Activated naive CD4-positive, alpha-beta T cell treated with anti-CD3 and anti-CD28 coated beads, Interleukin-2, amount 10 ng/mL, durations not matched to agents 7 days and 5 days (primary cell): ENCODE results near the gene CACNA1A.
"Not testable (repeated sequence)": the region's sequence is repeated elsewhere in the genome, so short reads cannot be mapped to it uniquely, and the experiment has no call there.

ENCODE experiments used
- CTCF ChIA-PET: fragments of 350-600 bp; sonication (Branson Sonifier 250); formaldehyde crosslinking; loops from one replicate; lab custom pipeline; 2021; ENCODE audit warnings: antibody characterized with exemption; lab: Charles Lee
- DNase-seq: peaks from one replicate; pipeline ENCODE4 v3.0.0-alpha.2; 2020
- H3K27ac Mint-ChIP-seq: one replicate; pipeline ENCODE4 v1.8.0; 2021; ENCODE audit warnings: mild to moderate bottlenecking, moderate library complexity, mixed read lengths
- H3K27me3 Mint-ChIP-seq: one replicate; pipeline ENCODE4 v1.8.0; 2021; ENCODE audit warnings: mild to moderate bottlenecking, mixed read lengths
- H3K36me3 Mint-ChIP-seq: one replicate; pipeline ENCODE4 v1.8.0; 2021; ENCODE audit warnings: mixed read lengths
- H3K4me1 Mint-ChIP-seq: one replicate; pipeline ENCODE4 v1.8.0; 2021; ENCODE audit warnings: mixed read lengths
- H3K4me3 Mint-ChIP-seq: one replicate; pipeline ENCODE4 v1.8.0; 2021; ENCODE audit warnings: mild to moderate bottlenecking, moderate library complexity, mixed read lengths
- H3K9me3 Mint-ChIP-seq: one replicate; pipeline ENCODE4 v1.8.0; 2021; ENCODE audit warnings: mixed read lengths

CACNA1A gene

GRCh38 chr19:13427273-13428051 lies 78.8 kb downstream of the CACNA1A start:
- CTCF ChIA-PET: interaction anchor here (0.6 to 0.8 kb wide), 2 partner anchors 226 to 249 kb away, joined by 3 to 5 read pairs; no protein-coding TSS in a partner anchor
- H3K36me3 Mint-ChIP-seq: no peaks in the 10 kb centered on the region
- H3K9me3 Mint-ChIP-seq: peaks cover 12% of the 10 kb centered on the region
- H3K4me3 Mint-ChIP-seq: no peak overlapping the region
- H3K4me1 Mint-ChIP-seq: no peaks in the 10 kb centered on the region
- H3K27me3 Mint-ChIP-seq: no peaks in the 10 kb centered on the region
- no peak overlapping the region for H3K27ac Mint-ChIP-seq
- DNase-seq: no peak

GRCh38 chr19:13425875-13426274 lies 80.4 kb downstream of the CACNA1A start:
- H3K27ac Mint-ChIP-seq, H3K36me3 Mint-ChIP-seq, DNase-seq, H3K4me3 Mint-ChIP-seq, H3K27me3 Mint-ChIP-seq, H3K4me1 Mint-ChIP-seq: not testable (repeated sequence)
- peaks cover 21% of the 10 kb centered on the region for H3K9me3 Mint-ChIP-seq
- CTCF ChIA-PET: interaction anchor here (1.0 kb wide), 1 partner anchor 148 kb away, joined by 5 read pairs; no protein-coding TSS in a partner anchor

GRCh38 chr19:13425151-13425550 lies 81.1 kb downstream of the CACNA1A start:
- H3K4me1 Mint-ChIP-seq: no peaks in the 10 kb centered on the region
- no peaks in the 10 kb centered on the region for H3K36me3 Mint-ChIP-seq
- no peak overlapping the region for H3K27ac Mint-ChIP-seq
- no peaks in the 10 kb centered on the region for H3K27me3 Mint-ChIP-seq
- H3K9me3 Mint-ChIP-seq: peaks cover 25% of the 10 kb centered on the region
- no peak for DNase-seq
- H3K4me3 Mint-ChIP-seq: no peak overlapping the region
- CTCF ChIA-PET: no interaction called here

DNA sequence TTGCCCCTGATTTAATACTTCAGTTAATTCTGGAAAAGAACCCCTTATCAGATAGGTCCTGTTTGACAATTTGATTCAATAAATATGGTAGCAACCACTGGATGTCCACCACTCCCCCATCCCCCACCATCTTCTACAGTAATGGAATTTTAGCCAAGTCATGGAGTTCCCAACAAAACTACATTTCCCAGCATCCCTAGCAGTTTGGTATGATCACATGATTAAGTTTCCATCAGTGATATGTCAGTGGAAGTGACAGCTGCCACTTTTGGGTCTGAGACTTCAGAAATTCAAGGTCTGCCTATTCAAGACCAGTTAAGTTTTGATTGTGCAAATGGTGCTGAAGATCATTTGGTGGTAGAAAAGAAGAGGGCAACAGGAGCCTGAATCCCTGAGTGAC lies 85.5 kb downstream of the CACNA1A start:
- H3K4me3 Mint-ChIP-seq: no peak overlapping the region
- H3K36me3 Mint-ChIP-seq: no peaks in the 10 kb centered on the region
- H3K27me3 Mint-ChIP-seq: no peaks in the 10 kb centered on the region
- DNase-seq: no peak
- H3K4me1 Mint-ChIP-seq: no peaks in the 10 kb centered on the region
- no peak overlapping the region for H3K27ac Mint-ChIP-seq
- CTCF ChIA-PET: no interaction called here
- H3K9me3 Mint-ChIP-seq: peaks cover 24% of the 10 kb centered on the region

GRCh38 chr19:13417054-13417453 lies 89.2 kb downstream of the CACNA1A start:
- H3K27me3 Mint-ChIP-seq: no peaks in the 10 kb centered on the region
- no peaks in the 10 kb centered on the region for H3K4me1 Mint-ChIP-seq
- CTCF ChIA-PET: no interaction called here
- no peaks in the 10 kb centered on the region for H3K36me3 Mint-ChIP-seq
- H3K4me3 Mint-ChIP-seq: no peak overlapping the region
- peaks cover 10% of the 10 kb centered on the region for H3K9me3 Mint-ChIP-seq
- DNase-seq: no peak
- no peak overlapping the region for H3K27ac Mint-ChIP-seq

DNA sequence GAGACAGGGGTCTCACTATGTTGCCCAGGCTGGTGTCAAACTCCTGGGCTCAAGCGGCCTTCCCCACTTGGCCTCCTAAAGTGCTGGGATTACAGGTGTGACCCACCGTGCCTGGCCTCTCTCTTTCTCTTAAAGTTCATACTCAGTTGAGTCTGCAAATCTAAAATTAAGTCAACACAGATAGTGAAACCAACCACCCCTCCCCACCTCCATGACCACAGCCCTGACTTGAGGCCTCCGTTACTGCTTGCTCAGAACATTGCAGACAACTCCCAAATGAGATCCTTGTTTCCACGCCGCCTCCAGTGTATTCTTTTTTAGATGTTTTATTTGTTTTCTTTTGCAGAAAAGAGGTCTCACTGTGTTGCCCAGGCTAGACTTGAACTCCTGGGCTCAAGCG lies 94.4 kb downstream of the CACNA1A start:
- no peaks in the 10 kb centered on the region for H3K36me3 Mint-ChIP-seq
- CTCF ChIA-PET: no interaction called here
- no peak for DNase-seq
- H3K27me3 Mint-ChIP-seq: no peaks in the 10 kb centered on the region
- H3K4me1 Mint-ChIP-seq: no peaks in the 10 kb centered on the region
- H3K9me3 Mint-ChIP-seq: peaks cover 2% of the 10 kb centered on the region
- no peak overlapping the region for H3K27ac Mint-ChIP-seq
- H3K4me3 Mint-ChIP-seq: no peak overlapping the region

DNA sequence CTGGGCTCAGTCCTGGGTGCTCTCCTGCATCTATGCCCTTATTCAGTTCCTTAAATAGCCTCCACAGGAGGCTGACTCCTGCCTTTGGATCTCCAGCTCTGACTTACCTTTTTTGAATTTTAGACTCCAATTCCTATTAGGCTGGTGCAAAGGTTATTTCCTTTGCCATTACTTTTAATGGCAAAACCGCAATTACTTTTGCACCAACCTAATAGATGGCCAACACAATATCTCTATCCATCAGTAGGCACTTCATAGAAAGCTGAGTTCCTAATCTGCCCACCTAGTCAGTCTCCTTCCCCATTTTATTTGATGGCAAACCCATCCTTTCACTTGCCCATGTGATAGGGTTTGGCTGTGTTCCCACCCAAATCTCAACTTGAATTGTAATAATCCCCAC lies 95.3 kb downstream of the CACNA1A start:
- H3K36me3 Mint-ChIP-seq: no peaks in the 10 kb centered on the region
- H3K27me3 Mint-ChIP-seq: no peaks in the 10 kb centered on the region
- DNase-seq: no peak
- CTCF ChIA-PET: no interaction called here
- peaks cover 3% of the 10 kb centered on the region for H3K9me3 Mint-ChIP-seq
- H3K4me1 Mint-ChIP-seq: no peaks in the 10 kb centered on the region
- no peak overlapping the region for H3K4me3 Mint-ChIP-seq
- H3K27ac Mint-ChIP-seq: no peak overlapping the region

DNA sequence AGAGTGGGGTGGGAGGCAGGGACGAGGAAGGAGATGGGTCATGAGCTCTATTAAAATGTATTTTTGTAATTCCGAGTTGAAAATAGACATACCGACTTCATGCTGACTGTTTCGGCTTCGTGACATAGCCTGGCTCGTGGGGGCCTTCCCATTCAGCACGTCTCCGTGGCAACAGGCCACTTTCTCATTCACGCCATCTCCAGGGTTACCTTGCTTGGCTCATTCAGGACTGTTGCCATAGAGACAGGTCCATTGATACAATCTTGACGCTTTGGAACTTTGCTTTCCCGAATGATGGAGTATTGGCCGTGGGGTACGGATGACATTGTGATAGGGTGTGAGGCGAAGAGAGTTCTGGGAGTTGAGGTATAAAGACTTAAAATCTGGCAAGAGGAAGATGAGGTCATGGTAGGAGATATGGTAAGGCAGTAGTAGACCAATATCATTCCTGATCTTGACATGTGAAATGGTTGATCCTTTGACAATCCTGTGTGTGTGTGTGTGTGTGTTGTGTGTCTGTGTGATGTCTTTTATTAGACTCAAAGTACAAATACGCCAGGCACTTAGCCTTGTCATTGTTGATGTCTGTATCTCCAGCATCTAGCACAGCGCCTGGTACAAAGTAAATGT lies 97.3 kb downstream of the CACNA1A start:
- H3K4me3 Mint-ChIP-seq: no peak overlapping the region
- H3K36me3 Mint-ChIP-seq: no peaks in the 10 kb centered on the region
- no peaks in the 10 kb centered on the region for H3K4me1 Mint-ChIP-seq
- CTCF ChIA-PET: no interaction called here
- H3K9me3 Mint-ChIP-seq: peaks cover 3% of the 10 kb centered on the region
- no peaks in the 10 kb centered on the region for H3K27me3 Mint-ChIP-seq
- no peak for DNase-seq
- no peak overlapping the region for H3K27ac Mint-ChIP-seq

DNA sequence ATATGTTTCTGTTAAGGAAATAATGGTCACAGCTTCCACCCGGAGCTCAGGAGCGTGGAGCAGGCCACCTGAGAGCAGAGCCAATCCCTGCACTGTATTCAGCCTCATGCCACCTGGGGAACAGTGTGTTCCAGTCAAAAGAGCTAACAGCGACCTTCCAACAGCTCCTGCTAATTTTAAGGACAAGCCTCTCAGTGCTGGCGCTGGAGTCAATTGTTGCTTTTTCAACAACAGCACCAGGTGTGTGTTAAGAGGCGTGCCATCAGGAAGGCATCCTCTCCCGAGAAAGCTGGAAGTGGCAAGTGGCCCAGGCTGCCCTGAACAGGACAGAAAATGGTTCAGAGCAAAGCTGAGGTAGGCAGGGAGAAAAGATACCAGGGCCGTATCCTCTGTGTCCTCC lies 102.0 kb downstream of the CACNA1A start:
- no peak overlapping the region for H3K4me3 Mint-ChIP-seq
- CTCF ChIA-PET: no interaction called here
- no peak overlapping the region for H3K27ac Mint-ChIP-seq

DNA sequence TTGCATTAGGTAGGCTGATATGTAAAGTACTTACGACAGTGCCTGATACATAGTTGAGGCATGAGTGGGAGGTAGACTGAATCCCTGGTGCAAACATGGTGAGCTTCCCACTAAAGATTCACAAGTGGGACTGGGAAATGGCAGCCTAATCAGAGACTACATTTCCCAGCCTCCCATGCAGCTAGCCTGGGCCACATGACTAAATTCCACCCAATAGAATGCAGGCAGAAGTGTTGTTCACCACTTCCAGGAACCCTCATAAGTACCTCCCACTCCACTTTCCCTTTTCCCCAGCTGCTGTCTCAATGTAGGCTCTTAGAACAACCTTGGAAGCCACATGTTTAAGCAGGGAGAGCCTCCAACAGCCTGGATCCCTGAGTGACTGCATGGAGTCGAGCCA lies 104.9 kb downstream of the CACNA1A start:
- CTCF ChIA-PET: no interaction called here
- DNase-seq: no peak
- Mint-ChIP-seq H3K4me1 (no peaks in the 10 kb centered on the region), H3K4me3 (no peak overlapping the region), H3K27ac (no peak overlapping the region), H3K27me3 (no peaks in the 10 kb centered on the region), H3K36me3 (no peaks in the 10 kb centered on the region), H3K9me3 (peaks cover 11% of the 10 kb centered on the region)

More for the DNA sequence above, 102.0 kb downstream of the CACNA1A start:
- Mint-ChIP-seq H3K27me3 (no peaks in the 10 kb centered on the region), H3K9me3 (peaks cover 14% of the 10 kb centered on the region), H3K4me1 (no peaks in the 10 kb centered on the region), H3K36me3 (no peaks in the 10 kb centered on the region)
- no peak for DNase-seq

DNA sequence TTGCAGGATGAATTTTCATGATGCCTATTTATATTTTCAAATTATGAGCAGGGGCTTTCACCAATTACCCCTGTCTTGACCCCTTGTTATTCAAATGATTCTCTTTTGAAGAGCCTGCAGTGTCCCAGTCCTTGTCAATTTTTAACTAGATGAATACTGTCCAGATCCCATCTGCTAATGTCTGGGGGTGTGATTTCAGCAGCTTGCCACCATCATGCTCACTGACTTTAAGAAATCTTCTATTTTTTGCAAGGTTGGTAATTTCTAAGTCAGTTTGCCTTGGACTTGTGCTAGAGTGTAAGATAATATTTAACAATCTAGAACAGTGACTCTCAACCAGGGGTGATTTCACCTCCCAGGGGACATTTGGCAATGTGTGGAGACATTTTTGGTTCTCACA lies 106.0 kb downstream of the CACNA1A start:
- H3K36me3 Mint-ChIP-seq: no peaks in the 10 kb centered on the region
- no peaks in the 10 kb centered on the region for H3K4me1 Mint-ChIP-seq
- H3K4me3 Mint-ChIP-seq: no peak overlapping the region
- peaks cover 11% of the 10 kb centered on the region for H3K9me3 Mint-ChIP-seq
- no peak overlapping the region for H3K27ac Mint-ChIP-seq
- CTCF ChIA-PET: no interaction called here
- DNase-seq: no peak
- H3K27me3 Mint-ChIP-seq: peaks cover 4% of the 10 kb centered on the region

- no peak for DNase-seq
- CTCF ChIA-PET: no interaction called here
- Mint-ChIP-seq H3K4me1 (no peaks in the 10 kb centered on the region), H3K27me3 (peaks cover 4% of the 10 kb centered on the region), H3K36me3 (no peaks in the 10 kb centered on the region), H3K4me3 (no peak overlapping the region), H3K27ac (no peak overlapping the region), H3K9me3 (peaks cover 11% of the 10 kb centered on the region)
Observed at GRCh38 chr19:13399746-13400145, 106.5 kb downstream of the CACNA1A start.

DNA sequence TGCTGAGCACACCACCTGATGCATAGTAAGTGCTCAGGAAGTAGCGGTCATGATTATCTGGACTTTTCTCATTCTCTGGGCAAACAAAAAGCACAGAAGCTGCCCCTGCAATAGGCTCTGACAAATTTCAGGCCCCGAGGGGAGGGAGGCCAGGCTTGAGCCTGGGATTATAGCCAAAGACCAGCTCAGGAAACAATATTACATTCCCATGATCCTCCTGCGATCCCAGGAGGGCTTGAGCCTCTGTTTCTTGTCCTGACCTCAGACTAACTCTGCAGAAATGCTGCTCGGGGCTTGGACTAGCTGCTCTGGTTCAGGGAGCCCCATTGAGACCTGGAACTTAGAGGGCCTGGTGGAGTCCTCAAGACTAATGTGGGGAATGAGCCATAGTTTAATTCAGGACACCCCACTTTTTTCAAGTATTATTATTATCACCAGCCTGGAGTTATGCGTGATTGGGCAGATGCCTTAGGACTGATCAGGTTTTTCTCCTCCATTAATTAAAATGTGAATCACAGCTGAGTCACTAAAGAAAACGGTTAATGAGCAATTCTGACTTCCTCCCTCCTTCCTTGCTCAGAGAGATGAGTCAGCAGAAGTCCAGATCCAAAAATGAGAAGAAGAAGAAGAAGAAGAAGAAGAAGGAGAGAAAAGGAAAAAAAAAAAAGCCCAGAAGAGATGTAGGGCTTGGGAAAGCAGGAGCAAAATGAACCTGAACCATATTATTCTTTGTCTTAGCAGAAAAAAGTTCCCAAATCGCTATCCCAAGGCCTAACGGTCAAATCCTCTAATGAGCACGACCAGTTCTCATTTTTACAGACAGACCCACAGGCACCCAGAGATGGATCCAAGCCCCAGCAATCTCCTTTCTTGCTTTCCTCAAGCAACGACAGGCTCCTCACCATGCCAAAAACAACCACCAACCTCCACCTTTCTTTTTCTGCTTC lies 107.2 kb downstream of the CACNA1A start:
- H3K4me1 Mint-ChIP-seq: no peaks in the 10 kb centered on the region
- no peak overlapping the region for H3K4me3 Mint-ChIP-seq
- DNase-seq: no peak
- H3K9me3 Mint-ChIP-seq: peaks cover 11% of the 10 kb centered on the region
- H3K27ac Mint-ChIP-seq: no peak overlapping the region
- CTCF ChIA-PET: no interaction called here
- no peaks in the 10 kb centered on the region for H3K36me3 Mint-ChIP-seq
- H3K27me3 Mint-ChIP-seq: peaks cover 4% of the 10 kb centered on the region

- H3K27me3 Mint-ChIP-seq: peaks cover 4% of the 10 kb centered on the region
- CTCF ChIA-PET: no interaction called here
- no peaks in the 10 kb centered on the region for H3K4me1 Mint-ChIP-seq
- no peak overlapping the region for H3K4me3 Mint-ChIP-seq
- H3K9me3 Mint-ChIP-seq: peaks cover 11% of the 10 kb centered on the region
- DNase-seq: no peak
- no peaks in the 10 kb centered on the region for H3K36me3 Mint-ChIP-seq
- H3K27ac Mint-ChIP-seq: no peak overlapping the region
Observed at GRCh38 chr19:13398182-13398581, 108.1 kb downstream of the CACNA1A start.
